ENCODE measurements around the gene ENTHD1.
"Not testable (repeated sequence)": the region's sequence is repeated elsewhere in the genome, so short reads cannot be mapped to it uniquely, and the experiment has no call there.

Gene ENTHD1

DNA sequence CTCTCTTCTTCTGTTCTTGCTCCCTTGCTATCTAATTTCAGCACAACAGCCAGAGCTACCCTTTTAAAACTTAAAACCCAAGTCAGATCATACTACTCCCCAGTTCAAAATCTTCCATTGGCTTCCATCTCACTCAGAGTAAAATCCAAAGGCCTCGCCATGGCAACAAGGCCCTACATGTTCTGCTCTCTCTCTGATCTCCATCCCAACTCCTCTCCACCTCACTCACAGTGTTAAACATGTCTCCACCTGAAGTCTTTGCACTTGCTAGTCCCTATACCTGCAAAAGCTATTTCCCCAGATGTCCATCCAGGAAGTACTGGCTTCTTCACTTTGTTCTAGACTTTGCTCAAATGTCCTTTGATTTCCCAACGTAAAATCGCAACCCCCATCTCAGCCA is 4.3 kb upstream of the ENTHD1 start:
- no peak for DNase-seq

DNA sequence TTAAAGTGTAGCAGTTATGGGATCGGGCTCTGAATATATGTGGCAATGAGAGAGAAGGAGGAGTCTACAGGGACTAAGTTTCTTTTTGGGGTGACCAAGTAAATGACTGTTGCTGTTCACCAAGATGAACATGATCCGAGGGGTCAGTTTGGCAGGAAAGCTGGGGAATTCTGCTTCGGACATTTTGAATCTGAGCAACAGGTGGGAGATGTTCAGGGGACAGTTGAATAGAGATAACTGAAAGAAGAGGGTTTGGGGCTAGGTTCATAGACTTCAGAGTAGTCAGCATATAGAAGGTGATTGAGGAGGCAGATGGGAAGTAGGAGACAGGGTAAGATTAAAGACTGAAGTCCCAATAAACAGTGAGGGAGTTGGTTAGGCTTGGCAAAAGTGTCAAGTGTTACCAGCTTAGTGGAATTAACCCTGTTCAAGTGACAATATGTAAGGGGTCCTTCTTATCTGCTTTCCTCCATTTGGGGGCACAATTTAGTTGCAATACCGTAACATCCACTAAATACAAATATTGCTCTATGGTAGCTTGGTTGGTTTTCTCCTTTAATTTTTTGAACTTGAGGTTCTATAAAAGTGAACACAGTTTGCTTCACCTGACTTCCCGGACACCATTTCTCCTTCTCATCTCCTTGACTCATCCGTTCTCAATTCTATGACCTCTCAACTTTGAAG is 2.9 kb upstream of the ENTHD1 start:
- no peak for DNase-seq

DNA sequence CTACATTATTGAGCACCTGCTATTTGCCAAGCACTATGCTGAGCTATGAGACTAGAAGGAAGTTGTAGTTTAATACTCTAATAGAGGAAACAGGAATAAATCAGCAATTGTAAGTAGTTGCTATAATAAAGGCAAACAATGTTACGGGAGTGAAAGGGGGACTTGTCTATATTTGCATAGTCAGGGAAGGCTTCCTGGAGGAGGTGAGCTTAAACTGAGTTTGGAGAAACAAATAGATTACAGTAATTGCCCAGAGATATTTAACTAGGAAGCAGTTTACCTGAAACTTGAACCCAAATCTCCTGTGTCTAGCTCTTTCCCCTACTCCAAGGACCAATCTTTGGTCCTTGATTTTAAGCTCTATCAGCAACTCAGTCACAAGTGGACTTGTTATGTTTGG is 2.1 kb upstream of the ENTHD1 start:
- DNase-seq = no peak

DNA sequence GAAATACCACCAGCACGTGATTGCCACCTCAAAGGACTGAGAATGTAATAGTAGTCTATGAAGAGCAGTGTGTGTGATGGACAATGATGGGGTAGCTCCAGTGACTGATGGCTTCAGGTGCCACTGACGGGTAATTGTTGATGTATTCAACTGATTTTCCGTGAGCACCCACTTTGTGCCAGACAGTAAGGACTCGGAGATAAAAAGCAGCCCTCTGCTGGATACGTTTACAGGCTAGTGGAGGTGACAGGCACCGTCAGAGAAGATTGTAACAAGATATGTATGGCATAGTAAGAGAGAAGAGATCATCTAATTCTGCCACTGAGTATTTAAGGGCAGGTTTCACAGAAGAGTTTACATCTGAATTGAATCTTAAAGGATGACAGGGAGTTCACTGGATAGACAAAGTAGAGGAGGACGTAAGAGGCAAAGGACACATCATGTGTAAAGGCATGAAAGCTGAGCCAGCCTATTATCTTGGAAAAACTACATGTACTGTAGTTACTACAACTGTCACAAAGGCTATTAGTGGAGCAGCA is 1.1 kb upstream of the ENTHD1 start:
- DNase-seq = no peak

DNA sequence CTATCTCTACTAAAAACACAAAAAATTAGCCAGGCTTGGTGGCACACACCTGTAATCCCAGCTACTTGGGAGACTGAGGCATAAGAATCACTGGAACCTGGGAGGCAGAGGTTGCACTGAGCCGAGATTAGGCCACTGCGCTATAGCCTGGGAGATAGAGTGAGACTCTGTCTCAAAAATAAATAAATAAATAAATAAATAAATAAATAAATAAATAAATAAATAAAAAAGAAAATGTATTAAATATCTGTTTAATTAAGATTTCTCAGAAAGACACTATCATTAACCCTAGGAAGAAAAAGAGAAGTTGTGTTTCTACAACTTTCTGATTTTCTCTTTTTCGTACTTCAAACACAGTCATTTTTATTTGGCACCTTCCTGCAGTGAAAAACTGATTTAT is 3.6 kb downstream of the ENTHD1 start:
- not testable (repeated sequence) for DNase-seq

DNA sequence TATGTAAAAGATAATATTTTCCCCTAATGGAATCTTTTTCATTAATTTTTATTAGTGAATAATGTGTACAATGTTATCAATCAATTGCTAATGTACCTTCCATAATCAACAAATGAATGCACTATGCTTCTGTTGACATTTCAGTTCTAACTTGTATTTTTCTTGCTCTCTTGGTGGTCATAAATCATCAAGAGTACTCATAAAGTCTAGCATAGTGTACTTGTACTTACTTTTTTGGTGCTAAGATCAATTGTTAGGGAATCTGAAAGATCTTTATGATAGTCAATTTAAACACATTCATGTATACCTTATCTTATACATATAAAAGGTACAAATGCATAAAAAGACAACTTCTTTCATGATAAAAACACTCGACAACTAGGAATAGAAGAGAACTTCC is 10.5 kb downstream of the ENTHD1 start:
- DNase-seq = no peak

- no peak for DNase-seq
Measured at GRCh38 chr22:39880722-39881121, 12.8 kb downstream of the ENTHD1 start.

DNA sequence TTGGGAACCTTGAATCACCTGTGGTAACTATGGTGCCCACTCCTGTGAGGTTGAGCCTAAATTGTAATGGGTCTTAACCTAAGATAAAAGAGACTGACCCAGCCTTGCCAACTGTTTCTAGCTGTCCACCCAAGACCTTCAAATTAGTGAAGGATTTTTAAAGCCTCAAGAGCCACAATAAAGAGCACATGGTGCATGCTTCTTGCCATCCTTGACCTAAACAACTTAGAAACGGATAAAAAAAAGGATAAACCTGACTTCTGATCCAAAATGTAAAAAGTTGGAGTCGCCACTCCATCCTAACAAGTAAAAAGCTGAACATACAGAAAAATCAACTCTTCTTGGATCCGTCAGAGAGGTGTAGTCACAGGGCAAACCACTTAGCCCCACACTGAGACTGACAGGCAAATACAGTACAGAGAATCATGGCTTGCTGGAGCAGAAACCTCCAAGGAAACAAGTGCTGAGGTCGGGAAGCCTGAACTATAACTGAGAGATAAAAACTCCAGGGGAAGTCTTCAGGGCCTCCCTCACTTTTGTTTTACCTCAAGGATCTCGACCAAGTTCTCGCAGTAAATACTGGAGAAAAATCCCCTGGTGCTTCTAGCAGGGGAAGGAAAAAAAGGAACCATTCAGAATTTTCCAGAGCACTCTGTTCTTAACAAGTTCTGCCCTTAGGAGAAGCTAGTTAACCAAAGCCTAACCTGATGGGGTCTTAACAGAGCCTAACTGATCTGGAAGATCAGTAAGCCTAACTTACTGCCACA is 16.3 kb downstream of the ENTHD1 start:
- DNase-seq = no peak

GRCh38 chr22:39875176-39875885 is 18.2 kb downstream of the ENTHD1 start:
- not testable (repeated sequence) for DNase-seq

DNA sequence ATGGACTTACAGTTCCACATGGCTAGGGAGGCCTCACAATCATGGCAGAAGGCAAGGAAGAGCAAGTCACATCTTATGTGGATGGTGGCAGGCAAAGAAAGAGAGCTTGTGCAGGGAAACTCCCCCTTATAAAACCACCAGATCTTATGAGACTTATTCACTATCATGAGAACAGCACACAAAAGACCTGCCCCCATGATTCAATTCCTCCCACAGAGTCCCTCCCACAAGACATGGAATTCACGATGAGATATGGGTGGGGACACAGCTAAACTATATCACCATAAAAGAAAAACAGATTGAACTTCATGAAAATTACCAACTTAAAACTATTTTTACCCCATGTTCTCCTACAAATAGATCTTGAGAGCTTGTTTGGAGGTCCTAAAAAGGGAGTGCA is 19.6 kb downstream of the ENTHD1 start:
- no peak for DNase-seq

GRCh38 chr22:39872548-39872947 is 21.0 kb downstream of the ENTHD1 start:
- no peak for DNase-seq

GRCh38 chr22:39871008-39871798 is 22.4 kb downstream of the ENTHD1 start:
- DNase-seq = no peak

- DNase-seq = not testable (repeated sequence)
Measured at GRCh38 chr22:39869797-39870196, 23.8 kb downstream of the ENTHD1 start.

- DNase-seq = no peak
Measured at GRCh38 chr22:39868741-39869140, 24.8 kb downstream of the ENTHD1 start.

- no peak for DNase-seq
Measured at GRCh38 chr22:39859903-39860588, 33.5 kb downstream of the ENTHD1 start.

DNA sequence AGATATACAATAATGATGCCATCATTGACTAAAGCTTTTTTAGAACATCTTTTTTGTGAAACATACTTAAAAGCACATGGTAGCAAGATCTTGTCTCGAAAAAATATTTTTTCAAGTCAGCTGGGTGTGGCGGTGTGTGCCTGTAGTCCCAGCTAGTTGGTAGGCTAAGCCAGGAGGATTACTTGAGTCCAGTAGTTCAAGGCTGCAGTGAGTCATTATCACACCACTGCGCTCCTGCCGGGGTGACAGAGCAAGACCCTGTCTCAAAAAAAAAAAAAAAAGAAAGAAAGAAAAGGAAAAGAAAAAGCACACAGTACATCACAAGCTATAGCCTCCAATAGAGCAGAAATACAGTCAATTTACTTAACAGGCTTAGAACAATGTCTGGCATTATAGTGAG is 37.0 kb downstream of the ENTHD1 start:
- no peak for DNase-seq

GRCh38 chr22:39852799-39853198 is 40.8 kb downstream of the ENTHD1 start:
- DNase-seq = no peak

DNA sequence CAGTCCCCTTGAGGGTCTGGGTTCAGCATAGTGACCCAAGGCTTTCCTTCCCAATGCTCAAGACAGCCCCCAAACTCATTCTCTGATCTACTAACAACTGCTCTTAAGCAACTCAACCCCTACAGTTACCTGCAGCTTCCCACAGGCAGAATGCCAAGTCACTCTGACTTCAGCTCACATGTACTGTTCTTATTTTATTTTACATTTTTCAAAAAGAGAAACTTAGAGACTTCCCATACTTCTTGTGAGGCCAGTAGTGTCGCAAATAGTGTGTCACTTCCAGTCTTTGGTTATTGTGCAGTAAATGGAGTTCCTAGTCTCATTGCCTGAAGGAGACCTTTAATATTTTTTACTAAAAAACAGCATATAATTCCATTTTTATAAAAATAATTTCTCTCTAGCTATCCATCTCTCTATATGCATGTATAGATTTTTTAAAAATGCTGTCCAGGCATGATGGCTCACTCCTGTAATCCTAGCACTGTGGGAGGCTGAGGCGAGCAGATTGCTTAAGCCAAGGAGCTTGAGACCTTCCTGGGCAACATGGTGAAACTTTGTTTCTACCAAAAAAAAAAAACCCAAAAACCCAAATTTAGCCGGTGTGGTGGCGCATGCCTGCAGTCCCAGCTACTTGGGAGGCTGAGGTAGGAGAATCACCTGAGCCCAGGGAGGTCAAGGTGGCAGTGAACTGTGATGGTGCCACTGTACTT is 41.8 kb downstream of the ENTHD1 start:
- no peak for DNase-seq

DNA sequence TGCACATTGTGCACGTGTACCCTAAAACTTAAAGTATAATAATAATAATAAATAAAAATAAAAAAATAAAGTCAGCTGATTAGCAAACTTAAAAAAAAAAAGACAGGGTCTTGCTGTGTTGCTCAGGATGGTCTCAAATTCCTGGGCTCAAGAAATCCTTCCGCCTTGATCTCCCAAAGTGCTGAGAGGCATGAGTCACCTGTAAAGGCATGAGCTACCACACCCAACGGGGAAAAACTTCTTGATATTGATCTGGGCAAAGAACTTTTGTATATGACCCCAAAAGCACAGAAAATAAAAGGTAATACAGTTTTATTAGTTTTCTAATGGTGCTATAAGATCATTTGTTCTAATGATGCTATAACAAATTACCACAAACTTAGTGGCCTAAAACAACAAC is 46.1 kb downstream of the ENTHD1 start:
- DNase-seq = no peak

DNA sequence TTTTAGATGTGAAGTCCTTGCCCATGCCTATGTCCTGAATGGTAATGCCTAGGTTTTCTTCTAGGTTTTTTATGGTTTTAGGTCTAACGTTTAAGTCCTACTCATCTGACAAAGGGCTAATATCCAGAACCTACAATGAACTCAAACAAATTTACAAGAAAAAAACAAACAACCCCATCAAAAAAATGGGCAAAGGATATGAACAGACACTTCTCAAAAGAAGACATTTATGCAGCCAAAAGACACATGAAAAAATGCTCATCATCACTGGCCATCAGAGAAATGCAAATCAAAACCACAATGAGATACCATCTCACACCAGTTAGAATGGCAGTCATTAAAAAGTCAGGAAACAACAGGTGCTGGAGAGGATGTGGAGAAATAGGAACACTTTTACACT is 47.0 kb downstream of the ENTHD1 start:
- DNase-seq = not testable (repeated sequence)

- DNase-seq = no peak
Measured at GRCh38 chr22:39845529-39845928, 48.0 kb downstream of the ENTHD1 start.
